CMK (cell line): Measurements from ENCODE around the gene LUC7L.
A peak's percentile ranks its signal among the peaks of the same experiment; 100 is the strongest.
"Not testable (repeated sequence)": the region's sequence is repeated elsewhere in the genome, so short reads cannot be mapped to it uniquely, and the experiment has no call there.

ENCODE experiments used
- DNase-seq: peaks from one replicate; pipeline ENCODE4 v3.0.0-alpha.2; 2010; ENCODE audit warnings: low read depth

The LUC7L gene

GRCh38 chr16:228852-229730 is at the start of gene LUC7L:
Gene LUC7L (minus strand): TSS chr16:229449. CDS start chr16:229339, 110 bp downstream.
- DNase-seq = peak; percentile 62

GRCh38 chr16:278863-279366 is 49.7 kb upstream of the LUC7L start:
- peak; percentile 14 for DNase-seq

DNA sequence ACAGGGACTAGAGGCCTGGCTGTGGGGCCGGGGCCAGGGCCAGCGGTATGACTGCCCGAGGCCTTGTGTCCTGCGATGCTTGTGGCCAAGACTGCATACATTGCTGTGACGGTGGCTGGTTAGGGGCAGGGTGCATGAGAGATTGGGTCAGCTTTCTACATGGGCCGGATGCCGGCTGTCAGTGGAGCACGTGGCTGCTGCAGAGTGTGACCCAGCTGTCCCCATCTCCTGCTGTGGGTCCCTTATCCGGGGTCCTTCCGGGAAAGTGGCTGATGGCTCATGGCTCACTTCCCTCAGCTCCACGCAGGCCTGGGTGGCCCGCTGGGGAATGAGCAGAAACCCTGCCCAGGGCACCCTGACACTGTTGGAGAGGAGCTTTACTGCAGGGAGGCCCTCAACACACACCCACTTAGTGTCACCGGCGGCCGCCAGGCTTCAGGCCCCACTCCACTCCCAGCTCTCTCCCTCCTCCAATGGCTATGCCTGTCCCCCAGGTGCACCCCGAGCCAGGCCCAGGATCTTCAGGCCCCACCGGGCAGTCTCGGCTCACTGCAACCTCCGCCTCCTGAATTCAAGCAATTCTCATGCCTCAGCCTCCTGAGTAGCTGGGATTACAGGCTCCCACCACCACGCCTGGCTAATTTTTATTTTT is 47.3 kb upstream of the LUC7L start:
- no peak for DNase-seq

- DNase-seq = no peak
Observed at GRCh38 chr16:275786-276232, 46.6 kb upstream of the LUC7L start, which contains the start of gene RGS11. Gene RGS11 (minus strand): TSS chr16:275944. CDS start chr16:275911, 33 bp downstream.

DNA sequence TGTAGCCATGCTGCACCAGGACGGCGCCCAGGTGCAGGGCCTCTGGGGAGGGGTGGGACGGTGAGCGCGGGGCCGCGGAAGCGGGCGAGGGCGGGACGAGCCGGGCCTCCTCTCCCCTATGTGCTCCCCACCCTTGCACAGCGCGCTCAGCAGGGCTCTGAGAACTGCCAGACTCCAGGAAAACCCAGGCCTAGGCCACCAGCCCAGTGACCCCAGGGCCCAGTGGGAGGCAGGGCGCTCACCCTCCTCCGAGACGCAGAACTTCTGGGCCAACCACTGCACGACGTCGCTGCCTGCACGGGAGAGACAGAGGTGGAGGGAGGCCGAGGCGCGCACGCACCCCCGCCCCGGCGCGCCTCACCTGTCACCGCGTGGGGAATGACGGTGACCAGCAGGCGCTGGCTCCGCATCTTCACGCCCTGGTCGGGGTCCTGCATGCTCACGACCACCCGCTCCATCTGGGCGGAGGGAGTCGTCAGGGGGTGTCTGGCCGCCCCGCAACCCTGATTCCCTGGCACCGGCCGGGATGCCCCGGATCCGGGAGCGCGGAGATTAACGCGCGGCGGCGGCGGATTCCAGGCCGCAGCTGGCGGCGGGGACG is 45.9 kb upstream of the LUC7L start:
- no peak for DNase-seq

DNA sequence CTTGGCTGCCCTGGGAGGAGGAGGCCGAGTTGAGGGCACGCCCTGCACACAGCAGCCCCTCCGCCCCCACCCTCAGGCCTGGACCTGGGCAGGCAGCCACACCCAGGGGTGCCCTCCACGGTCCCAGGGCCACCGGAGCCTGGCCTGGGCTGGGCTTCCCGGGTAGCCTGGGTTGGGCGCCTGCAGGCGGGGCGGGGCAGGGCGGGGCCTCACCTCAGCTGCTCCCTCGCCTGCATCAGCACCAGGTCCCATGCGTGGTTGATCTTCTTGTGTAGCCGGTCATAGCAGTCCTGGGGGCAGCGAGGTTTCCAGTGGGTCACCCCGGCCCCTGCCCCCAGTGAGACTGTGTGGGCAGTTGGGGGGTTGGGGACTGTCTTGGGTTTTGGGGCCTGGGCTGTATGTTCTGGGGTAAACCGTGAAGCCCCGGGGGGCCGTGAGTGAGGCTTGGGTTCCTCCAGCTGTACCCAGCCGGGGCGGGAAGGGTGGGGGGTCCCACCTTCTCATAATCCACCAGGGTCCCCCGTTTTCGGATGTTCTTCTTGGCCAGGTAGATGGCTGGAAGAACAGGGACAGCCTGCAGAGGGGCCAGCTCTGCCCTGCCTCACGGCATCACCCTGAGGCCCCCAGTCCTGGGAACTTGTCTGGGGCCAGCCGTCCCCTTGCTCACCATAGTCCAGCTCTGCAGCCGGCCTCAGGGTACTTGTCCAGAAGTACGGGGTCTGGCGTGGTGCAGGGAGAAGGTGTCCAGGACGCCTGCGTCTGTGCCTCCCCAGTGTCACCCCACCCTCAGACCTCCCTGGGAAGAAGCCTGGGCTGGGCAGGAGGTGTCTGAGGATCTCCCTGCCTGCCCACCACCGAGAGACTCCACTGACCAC is 44.5 kb upstream of the LUC7L start:
- no peak for DNase-seq

GRCh38 chr16:272633-273546 is 43.6 kb upstream of the LUC7L start:
- DNase-seq = no peak

DNA sequence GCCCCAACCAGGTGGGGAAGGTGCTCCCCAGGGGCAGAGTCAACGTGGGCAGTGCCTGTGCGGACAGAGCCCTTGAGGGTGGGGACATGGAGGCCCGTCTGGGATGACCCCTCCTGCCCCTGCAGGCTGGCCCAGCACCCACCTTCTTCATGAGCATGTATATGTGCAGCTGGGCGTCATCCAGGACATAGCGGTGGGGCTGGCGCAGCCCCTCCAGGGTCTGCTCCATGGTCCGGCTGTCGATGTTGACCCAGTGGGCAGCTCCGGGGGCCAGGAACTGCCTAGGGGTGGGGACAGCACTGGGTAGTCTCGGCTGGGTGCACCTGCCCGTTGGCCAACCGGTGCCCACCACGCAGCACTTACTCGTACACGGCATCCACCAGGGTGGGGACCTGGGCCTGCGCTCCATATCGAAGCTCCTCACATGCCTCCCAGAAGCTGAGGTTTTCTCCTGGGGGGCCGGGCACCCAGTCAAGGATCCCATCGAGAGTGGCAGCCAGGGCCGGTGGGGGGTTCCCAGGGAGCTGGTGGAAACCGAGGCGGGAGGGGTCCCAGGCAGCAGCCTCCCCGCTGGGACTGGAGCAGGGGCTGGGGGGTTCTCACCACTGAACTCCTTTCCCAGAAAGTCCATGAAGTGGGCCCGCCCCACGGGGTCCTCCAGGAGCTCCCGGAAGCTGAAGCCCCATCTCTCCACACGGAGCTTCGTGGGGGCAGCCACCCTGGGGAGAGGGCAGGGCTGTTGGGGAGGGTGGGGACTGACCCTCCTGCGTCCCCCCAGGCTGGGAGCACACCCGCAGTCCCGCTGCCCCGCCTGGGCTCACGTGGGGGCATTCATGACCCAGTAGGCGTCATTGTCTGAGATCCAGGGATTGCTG is 41.4 kb upstream of the LUC7L start:
- no peak for DNase-seq

DNA sequence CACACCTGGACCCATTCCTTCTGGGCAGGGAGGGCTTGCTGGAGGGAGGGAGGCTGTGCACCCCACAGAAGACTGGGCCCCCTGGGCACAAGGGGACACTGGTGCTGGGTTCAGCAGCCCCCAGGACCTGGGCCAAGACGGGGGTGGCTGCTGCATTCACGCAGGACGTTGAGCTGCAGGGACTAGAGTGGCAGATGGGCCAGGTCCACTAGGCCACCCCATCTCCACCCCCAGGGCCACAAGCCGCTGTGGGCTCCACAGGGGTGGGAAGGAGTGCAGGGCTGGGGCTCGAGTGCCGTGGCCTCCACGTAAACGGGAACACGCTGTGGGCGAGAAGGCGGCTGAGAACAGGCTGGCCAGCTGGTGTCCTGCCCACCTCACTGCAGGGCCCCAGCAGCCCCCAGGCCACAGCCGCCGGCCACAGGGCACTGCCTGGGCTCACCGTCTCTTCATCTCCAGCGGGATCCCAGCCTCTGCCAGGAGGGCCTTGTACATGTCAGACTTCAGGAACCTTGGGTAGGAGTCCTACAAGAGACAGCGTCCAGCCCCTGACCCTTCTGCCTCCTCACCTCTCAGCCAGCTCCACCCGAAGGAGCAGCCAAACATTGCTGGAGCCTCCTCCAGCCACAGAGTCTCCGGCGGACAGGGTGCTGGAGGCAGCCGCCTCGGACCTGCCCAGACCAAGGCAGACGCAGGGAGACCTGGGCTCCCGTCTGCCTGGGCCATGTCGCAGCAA is 40.0 kb upstream of the LUC7L start:
- no peak for DNase-seq

DNA sequence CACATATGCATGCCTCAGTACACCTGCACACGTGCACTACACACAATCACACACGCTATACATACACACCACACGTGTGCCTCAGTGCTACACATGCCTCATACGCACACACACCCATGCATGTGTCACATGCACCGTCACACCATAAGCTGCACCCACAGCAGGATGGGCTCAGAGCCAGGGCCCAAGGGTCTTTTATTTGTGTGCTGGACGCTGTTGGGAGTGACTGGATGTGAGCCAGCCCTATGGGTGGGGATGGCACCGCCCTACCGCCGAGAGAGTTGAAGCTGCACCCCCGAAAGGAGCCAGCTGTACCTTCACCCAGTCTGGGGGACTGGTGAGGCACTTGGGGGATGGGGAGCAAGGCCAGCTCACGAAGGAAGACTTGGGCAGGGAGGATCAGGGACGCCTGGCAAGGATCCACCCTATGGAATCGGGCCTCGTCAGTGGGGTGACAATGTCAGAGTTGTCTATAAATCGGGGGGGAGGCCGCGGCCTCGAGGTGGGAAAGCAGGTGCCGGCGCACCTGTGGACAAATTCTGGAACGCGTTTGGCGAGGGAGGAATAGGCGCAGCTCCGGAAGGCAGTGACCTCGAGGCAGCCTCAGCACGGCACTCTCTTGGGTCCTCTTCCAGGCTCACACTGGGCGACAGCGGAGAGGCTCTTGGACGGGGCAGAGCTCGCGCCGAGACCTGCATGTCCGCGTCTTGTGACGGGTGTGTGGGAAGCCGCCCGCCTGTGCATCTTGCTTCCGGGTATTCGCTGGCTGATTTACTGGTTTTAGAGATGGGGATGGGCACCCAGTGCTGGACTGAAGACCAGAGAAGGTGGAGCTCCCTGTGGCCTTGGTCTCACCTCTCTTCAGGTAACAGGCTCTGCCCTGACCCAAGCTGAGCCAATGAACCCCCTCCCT is 39.1 kb upstream of the LUC7L start:
- no peak for DNase-seq

GRCh38 chr16:267562-267961 is 38.3 kb upstream of the LUC7L start:
- not testable (repeated sequence) for DNase-seq

- DNase-seq = no peak
Observed at GRCh38 chr16:266258-267164, 37.3 kb upstream of the LUC7L start.

DNA sequence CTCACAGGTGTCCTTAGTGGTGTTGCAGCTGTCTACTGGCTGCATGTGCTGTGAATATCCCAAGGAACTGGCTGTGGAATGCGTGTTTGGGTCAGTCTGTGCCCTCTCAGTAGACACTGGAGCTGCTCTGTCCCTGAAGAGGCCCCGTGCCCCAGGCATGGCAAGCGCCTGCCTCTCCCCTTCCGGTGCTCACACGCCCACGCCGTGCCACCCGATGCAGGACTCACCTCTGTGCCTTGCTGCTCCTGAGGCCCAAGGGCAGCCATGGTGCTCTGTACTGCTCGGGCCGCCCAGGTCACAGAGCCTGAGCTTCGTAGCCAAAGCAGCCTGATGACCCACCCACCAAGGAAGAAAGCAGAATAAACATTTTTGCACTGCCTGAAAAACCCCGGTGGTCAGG is 36.5 kb upstream of the LUC7L start:
- DNase-seq = no peak

- DNase-seq = no peak
Observed at GRCh38 chr16:265002-265529, 35.8 kb upstream of the LUC7L start.

DNA sequence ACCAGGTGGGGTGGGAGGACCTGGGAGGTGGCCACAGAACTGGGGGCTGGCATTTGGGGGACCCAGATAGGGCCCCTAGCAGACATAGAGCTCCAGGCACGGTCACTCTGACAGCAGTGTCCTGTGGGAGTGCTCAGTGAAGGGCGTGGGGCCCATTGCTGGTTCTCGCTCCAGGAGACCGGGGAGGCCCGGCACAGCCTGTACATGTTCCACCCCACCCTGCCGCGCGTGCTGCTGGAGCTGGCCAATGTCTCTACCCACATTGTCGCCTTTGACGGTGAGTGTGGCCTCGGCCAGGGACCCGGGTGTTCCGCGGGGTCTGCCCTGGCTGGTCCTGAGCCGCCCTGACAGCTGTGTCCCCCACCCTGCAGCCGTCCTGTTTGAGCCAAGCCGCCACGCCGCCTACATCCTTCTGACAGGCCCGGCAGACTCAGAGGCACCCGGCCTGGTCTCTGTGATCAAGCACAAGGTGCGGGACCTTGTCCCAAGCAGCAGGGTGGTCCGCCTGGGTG is 35.2 kb upstream of the LUC7L start:
- no peak for DNase-seq

DNA sequence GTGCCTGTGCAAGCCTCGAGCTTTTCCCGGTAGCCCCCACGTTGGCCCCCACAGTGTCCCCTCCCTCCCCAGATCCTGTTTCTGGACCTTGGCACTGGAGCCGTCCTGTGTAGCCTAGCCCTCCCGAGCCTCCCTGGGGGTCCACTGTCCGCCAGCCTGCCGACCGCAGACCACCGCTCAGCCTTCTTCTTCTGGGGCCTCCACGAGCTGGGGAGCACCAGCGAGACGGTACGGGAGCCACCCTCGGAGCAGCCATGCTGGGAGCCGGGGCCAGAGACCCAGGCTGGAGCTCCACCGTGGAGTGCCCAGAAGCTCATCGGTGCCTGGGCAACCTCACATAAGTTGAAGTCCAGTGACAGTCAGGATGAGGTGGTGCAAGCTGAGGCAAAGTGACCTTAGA is 34.7 kb upstream of the LUC7L start:
- DNase-seq = no peak
